A673 (cell line): ENCODE data around the gene NPFFR2. TPM values are rescaled to one million over a fixed set of nuclear protein-coding genes. Genes with fewer than 3 reads are reported as not detected.

Experiments
- BruUV-seq: library from RNA; stranded (reverse); fragments of 400-500 nt; replicated peaks from 2 replicates; lab custom pipeline; 2021; lab: Mats Ljungman, UMichigan
- CTCF ChIA-PET: fragments of 300-600 bp; sonication (Branson Sonifier 250); formaldehyde crosslinking; loops from one replicate; lab custom pipeline; 2022; ENCODE audit warnings: antibody characterized with exemption; lab: Charles Lee
- POLR2A ChIA-PET: fragments of 300-600 bp; sonication (Branson Sonifier 250); formaldehyde crosslinking; loops from one replicate; lab custom pipeline; 2022; ENCODE audit warnings: antibody characterized with exemption; ENCODE audit not compliant: low non-redundant PET; lab: Charles Lee
- DNase-seq: peaks from one replicate; pipeline ENCODE4 v3.0.0-alpha.2; 2015; ENCODE audit warnings: low spot score
- H3K27ac ChIP-seq: fragments of 200-600 bp; sonication (generic); 2 replicates; pipeline ENCODE4 v1.5.1; 2016; ENCODE audit warnings: mixed run types, low read depth, mild to moderate bottlenecking, mixed read lengths, antibody characterized with exemption, low read length; ENCODE audit not compliant: poor library complexity, severe bottlenecking
- H3K27me3 ChIP-seq: fragments of 200-600 bp; sonication (generic); replicated peaks from 2 replicates; pipeline ENCODE4 v1.6.1; 2017; ENCODE audit warnings: mixed run types, low read depth, mild to moderate bottlenecking, mixed read lengths, antibody characterized with exemption, low read length; ENCODE audit not compliant: insufficient read depth, poor library complexity
- H3K36me3 ChIP-seq: fragments of 200-600 bp; sonication (generic); 2 replicates; pipeline ENCODE4 v1.6.1; 2016; ENCODE audit warnings: mixed run types, mild to moderate bottlenecking, mixed read lengths, antibody characterized with exemption, low read length; ENCODE audit not compliant: insufficient read depth, poor library complexity, severe bottlenecking
- H3K4me1 ChIP-seq: fragments of 200-600 bp; sonication (generic); 2 replicates; pipeline ENCODE4 v1.6.1; 2017; ENCODE audit warnings: mixed run types, mild to moderate bottlenecking, mixed read lengths, antibody characterized with exemption, low read length; ENCODE audit not compliant: insufficient read depth, poor library complexity, severe bottlenecking
- H3K4me3 ChIP-seq: fragments of 200-600 bp; sonication (generic); 2 replicates; pipeline ENCODE4 v1.5.1; 2016; ENCODE audit warnings: low read depth, mixed run types, mild to moderate bottlenecking, mixed read lengths, low read length; ENCODE audit not compliant: poor library complexity, severe bottlenecking
- H3K9me3 ChIP-seq: fragments of 200-600 bp; sonication (generic); 2 replicates; pipeline ENCODE4 v1.6.1; 2016; ENCODE audit warnings: mixed run types, low read depth, mild to moderate bottlenecking, mixed read lengths, antibody characterized with exemption, low read length; ENCODE audit not compliant: poor library complexity, severe bottlenecking
- EZH2 ChIP-seq: fragments of 200-600 bp; sonication (generic); IDR thresholded peaks from 2 replicates; pipeline ENCODE4 v1.6.1; 2017; ENCODE audit warnings: borderline replicate concordance, low read depth, mild to moderate bottlenecking, mixed read lengths, antibody characterized with exemption, low read length; ENCODE audit not compliant: poor library complexity, severe bottlenecking
- intact Hi-C: fragments of 100-400 bp; cut with micrococcal nuclease; formaldehyde crosslinking; loops from one replicate; pipeline ENCODE4 v1.10.0; 2022; ENCODE audit not compliant: unreplicated experiment
- total RNA-seq: library from RNA; stranded (reverse); gene quantifications from 2 replicates; pipeline ENCODE4 v1.2.3, GENCODE V29; 2021
- TF ChIP-seq, protein P1 (sequence below): fragments of 300-800, 200-600 bp; sonication (generic); conservative IDR thresholded peaks from 2 replicates; pipeline ENCODE4 v1.5.1; 2017; ENCODE audit warnings: low read depth, mild to moderate bottlenecking, antibody characterized with exemption, low read length, moderate library complexity, mixed read lengths

Gene NPFFR2
- total RNA-seq, 1 experiment from 2014 or later, result not detected

- intact Hi-C loops, result no loop called here
- Histone ChIP-seq H3K9me3 (no peaks in the 10 kb centered on the region), H3K27me3 (no peaks in the 10 kb centered on the region), H3K4me3 (no peak overlapping the region), H3K4me1 (no peaks in the 10 kb centered on the region), H3K27ac (no peak overlapping the region), H3K36me3 (no peaks in the 10 kb centered on the region)
- TF ChIP-seq, protein P1, sequence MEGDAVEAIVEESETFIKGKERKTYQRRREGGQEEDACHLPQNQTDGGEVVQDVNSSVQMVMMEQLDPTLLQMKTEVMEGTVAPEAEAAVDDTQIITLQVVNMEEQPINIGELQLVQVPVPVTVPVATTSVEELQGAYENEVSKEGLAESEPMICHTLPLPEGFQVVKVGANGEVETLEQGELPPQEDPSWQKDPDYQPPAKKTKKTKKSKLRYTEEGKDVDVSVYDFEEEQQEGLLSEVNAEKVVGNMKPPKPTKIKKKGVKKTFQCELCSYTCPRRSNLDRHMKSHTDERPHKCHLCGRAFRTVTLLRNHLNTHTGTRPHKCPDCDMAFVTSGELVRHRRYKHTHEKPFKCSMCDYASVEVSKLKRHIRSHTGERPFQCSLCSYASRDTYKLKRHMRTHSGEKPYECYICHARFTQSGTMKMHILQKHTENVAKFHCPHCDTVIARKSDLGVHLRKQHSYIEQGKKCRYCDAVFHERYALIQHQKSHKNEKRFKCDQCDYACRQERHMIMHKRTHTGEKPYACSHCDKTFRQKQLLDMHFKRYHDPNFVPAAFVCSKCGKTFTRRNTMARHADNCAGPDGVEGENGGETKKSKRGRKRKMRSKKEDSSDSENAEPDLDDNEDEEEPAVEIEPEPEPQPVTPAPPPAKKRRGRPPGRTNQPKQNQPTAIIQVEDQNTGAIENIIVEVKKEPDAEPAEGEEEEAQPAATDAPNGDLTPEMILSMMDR, result no peak
- TF ChIP-seq EZH2, result no peak
- POLR2A ChIA-PET, result no interaction called here
- DNase-seq, result no peak
- CTCF ChIA-PET, result no interaction called here
- BruUV-seq, result no TSS peak
Observed at GRCh38 chr4:72169861-72170260, 138.1 kb downstream of the NPFFR2 start.

DNA sequence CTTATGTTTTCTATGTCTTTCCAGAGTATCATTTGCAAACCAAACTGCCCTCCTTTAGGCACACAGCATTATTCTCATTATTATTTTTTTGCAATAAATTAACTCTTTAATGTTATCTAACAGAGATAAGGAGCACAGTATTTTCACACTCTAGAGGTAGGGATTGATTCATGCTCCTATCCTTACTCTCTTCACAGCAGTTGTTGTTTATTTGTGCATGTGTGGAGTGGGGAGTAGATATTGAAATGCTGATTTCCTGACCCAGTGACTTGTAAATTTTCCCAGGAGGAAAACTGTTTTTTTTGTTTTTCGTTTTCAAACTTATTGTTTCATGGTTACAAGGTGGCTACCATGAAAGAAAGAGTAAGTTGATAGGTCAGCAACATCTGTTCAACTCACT is 140.0 kb downstream of the NPFFR2 start:
- no peaks in the 10 kb centered on the region for H3K4me1 ChIP-seq
- TF ChIP-seq EZH2, result no peak
- TF ChIP-seq, protein P1, result no peak
- POLR2A ChIA-PET, result no interaction called here
- no peaks in the 10 kb centered on the region for H3K27me3 ChIP-seq
- H3K36me3 ChIP-seq, result no peaks in the 10 kb centered on the region
- CTCF ChIA-PET, result no interaction called here
- no peaks in the 10 kb centered on the region for H3K9me3 ChIP-seq
- H3K27ac ChIP-seq, result no peak overlapping the region
- DNase-seq, result no peak
- no peak overlapping the region for H3K4me3 ChIP-seq
- no TSS peak for BruUV-seq
- intact Hi-C loops, result no loop called here

GRCh38 chr4:72179342-72179741 is 147.5 kb downstream of the NPFFR2 start:
- DNase-seq, result no peak
- CTCF ChIA-PET, result no interaction called here
- no peaks in the 10 kb centered on the region for H3K36me3 ChIP-seq
- TF ChIP-seq, protein P1, result no peak
- no peak for TF ChIP-seq EZH2
- no peaks in the 10 kb centered on the region for H3K27me3 ChIP-seq
- POLR2A ChIA-PET, result no interaction called here
- H3K9me3 ChIP-seq, result no peaks in the 10 kb centered on the region
- no peak overlapping the region for H3K4me3 ChIP-seq
- intact Hi-C loops, result no loop called here
- H3K4me1 ChIP-seq, result no peaks in the 10 kb centered on the region
- BruUV-seq, result no TSS peak
- no peak overlapping the region for H3K27ac ChIP-seq
